GM10266 (cell line): ENCODE results near the gene FBXL7.

Experiments
- DNase-seq: peaks from one replicate; pipeline ENCODE4 v3.0.0; 2012; ENCODE audit errors: extremely low spot score
- TF ChIP-seq, protein P1 (sequence below): IDR thresholded peaks from 2 replicates; pipeline ENCODE4 v1.5.1; 2012; ENCODE audit warnings: mild to moderate bottlenecking, low read depth; ENCODE audit not compliant: control insufficient read depth, insufficient read depth; ENCODE audit errors: missing control alignments

Gene FBXL7

DNA sequence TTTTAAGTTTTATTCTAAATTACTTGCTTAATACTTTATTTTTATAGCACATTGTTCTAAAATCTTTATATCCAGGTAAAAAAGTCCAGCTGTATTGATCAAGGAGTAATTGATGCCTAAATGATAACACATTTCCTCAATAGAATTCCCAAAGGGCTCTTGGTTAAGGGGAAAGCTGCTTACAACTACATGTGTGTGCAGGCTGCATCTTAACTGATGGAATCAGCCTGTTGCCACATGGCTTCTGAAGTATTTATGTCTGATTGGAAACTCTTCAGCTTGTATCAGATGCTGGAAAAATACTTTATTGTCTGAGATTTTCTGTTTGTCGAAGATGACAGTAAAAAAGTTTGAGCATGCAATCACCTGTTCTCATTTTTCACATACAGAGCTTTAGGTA, 182.6 kb downstream of the FBXL7 start:
- TF ChIP-seq, protein P1, sequence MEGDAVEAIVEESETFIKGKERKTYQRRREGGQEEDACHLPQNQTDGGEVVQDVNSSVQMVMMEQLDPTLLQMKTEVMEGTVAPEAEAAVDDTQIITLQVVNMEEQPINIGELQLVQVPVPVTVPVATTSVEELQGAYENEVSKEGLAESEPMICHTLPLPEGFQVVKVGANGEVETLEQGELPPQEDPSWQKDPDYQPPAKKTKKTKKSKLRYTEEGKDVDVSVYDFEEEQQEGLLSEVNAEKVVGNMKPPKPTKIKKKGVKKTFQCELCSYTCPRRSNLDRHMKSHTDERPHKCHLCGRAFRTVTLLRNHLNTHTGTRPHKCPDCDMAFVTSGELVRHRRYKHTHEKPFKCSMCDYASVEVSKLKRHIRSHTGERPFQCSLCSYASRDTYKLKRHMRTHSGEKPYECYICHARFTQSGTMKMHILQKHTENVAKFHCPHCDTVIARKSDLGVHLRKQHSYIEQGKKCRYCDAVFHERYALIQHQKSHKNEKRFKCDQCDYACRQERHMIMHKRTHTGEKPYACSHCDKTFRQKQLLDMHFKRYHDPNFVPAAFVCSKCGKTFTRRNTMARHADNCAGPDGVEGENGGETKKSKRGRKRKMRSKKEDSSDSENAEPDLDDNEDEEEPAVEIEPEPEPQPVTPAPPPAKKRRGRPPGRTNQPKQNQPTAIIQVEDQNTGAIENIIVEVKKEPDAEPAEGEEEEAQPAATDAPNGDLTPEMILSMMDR: no peak
- DNase-seq: no peak

DNA sequence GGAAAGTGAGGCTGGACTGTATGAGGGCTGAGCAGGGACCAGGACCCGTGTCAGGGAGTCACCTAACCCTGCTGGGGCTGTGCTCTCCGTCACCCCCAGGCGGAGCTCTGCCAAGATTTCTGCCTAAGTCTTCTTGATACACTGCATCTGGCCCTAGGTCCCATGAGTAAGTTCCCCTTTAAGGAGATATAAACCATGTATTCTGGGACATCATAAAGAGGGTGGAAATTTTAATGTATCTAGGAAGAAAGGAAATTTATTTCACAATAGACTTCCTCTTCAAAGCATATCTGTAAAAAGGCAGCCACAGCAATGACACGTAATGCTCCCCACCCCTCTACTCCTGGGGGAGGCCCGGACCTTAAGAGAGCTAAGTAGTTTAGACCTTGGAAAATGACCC, 183.4 kb downstream of the FBXL7 start:
- TF ChIP-seq, protein P1: no peak
- no peak for DNase-seq

DNA sequence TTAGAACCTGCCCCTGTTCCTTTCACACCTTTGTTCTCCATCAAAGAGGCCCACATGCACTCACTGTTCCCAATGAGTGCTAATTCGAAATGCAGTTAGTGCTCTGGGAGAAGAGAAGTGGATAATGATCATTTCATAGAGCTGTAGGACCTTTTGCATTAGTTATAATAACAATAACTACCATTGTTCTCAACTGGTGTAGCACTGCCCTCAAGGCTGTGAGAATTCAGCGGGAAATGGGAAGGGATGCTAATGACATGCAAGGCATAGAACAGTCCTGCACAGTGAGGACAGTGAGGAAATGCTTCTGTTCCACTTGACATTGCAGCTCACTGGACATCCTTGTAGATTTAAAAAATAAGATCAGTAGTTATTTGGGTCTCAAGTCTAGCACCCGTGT, 187.4 kb downstream of the FBXL7 start:
- TF ChIP-seq, protein P1: no peak
- no peak for DNase-seq

DNA sequence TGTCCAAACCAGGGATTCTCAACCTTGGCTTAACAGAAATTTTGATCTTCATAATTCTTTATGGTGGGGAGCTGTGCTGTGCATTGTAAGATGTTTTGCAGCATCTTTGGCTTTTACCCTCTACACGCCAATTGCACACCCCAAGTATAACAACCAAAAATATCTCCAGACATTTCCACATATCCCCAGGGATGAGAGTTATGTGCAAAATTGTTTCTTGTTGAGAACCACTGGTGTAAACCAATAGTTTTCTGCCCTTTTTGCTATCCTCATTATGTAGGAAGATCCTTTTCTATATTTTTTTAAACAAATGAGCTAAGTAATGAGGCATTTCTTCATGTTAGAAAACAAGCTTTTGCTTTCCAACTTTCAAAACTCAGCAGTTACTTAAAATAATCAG, 189.9 kb downstream of the FBXL7 start:
- TF ChIP-seq, protein P1: no peak
- DNase-seq: no peak

DNA sequence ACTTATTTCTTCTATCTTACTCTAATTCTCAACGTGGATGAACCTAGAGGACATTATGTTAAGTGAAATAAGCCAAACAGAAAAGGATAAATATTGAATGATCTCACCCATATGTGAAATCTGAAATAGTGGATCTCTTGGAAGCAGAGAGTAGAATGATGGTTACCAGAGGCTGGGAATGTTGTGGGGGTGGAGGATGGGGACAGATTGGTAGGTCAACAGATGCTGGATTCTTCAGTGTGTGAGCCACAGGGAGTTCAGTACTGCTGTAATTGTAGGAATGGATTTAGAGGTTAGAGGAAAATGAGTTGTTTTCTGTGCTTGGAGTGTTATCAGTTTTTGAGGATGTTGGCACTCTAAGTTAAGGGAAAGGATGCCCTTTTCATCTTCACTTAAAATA, 190.6 kb downstream of the FBXL7 start:
- no peak for DNase-seq
- TF ChIP-seq, protein P1: no peak

DNA sequence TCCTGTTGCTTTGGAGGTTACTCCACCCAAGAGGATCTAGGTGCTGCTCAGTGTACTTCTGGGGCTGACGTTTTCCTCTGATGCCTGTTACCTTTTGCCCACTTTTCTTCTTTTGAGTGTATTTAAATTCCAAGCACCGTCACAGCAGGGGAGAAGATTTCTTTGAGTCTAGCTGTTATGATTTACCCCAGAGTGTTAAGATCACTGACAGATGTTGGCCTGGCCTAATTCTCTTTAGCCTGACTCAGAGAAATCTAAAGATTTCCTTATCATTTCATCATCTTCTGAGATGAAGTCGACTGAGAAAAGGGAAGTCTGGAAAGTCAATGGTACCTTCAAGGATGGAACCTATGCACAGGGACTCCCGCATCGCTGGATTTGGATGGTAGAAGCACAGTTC, 191.5 kb downstream of the FBXL7 start:
- DNase-seq: no peak
- TF ChIP-seq, protein P1: no peak

DNA sequence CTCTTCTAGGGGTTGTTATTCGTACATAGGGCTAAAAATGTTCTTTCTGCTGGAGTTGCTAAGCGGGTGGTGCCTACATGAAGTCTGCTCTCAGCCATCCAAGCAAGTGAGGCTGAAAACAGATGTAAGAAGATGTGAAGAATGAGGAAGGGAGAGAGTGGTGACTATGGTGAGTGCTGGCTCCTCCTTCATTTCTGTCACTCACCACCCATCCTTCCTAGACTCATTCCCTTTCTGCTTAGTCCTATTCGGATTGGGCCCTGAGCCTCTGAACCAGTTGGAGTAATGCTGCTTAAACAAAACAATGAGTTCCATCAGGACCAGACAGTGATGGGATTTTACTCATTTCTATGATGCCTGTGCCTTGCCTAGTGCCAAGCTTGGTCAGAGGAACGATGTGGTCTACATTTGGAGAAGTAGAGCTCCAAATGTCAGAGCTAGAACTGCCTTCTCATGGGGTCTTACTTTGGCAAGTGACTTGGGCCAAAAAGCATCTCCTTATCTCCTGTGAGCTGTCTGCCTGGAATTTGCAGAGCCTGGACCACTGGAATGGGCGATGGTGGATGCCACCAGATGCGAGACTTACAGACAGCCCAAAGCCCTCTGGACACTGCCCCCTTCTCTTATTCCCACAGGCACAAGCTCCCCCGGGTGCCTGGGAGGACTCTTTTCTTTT, 192.9 kb downstream of the FBXL7 start:
- TF ChIP-seq, protein P1: no peak
- DNase-seq: no peak
